ENCODE results near the gene ANKRD10.

Gene ANKRD10

DNA sequence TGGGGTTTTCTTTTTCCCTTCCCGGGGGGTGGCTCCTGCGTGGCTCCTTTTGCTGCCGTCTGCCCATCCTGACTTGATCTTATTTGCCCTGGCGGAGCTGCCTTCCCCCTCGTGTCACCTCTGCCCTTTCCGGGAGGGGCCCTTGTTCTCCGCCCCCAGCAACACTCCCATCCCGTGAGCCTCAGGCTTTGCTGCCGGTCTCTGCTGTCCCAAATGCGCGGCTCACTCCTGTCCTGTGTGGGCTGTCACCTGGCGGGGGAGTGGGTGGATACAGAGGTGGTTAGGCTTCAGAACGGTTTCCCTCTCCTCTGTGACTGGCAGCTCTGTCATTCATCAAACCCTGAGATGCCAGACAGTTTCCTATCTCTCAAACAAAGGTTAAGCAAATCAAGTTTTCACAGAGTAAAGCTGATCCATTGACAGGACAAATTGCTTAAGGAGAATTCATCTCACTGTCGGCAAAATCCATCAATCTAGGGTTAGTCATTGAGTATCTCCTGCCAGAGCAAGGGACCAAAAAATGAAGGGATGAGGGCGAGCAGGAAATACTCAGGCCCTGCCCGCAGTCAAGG lies 84.0 kb downstream of the ANKRD10 start:
- no peak for DNase-seq (ENCODE audit: low read depth)

DNA sequence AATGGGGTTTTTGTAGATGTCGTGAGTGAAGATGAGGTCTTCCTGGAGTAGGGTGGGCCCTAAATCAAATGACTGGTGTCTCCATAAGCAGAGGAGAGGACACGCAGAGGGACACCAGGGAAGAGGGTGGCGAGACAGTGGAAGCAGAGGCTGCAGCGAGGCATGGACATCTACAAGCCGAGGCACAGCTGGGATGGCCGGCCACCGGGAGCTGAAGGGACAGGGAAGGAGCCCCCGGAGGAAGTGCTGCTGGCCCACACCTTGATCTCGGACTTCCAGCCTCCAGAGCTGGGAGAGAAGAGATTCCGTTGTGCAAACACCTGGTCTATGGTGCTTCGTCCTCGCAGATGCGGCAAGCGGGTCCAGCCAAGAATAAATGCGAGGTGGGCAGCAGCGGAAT lies 84.5 kb downstream of the ANKRD10 start:
- DNase-seq (ENCODE audit: low read depth) = no peak

DNA sequence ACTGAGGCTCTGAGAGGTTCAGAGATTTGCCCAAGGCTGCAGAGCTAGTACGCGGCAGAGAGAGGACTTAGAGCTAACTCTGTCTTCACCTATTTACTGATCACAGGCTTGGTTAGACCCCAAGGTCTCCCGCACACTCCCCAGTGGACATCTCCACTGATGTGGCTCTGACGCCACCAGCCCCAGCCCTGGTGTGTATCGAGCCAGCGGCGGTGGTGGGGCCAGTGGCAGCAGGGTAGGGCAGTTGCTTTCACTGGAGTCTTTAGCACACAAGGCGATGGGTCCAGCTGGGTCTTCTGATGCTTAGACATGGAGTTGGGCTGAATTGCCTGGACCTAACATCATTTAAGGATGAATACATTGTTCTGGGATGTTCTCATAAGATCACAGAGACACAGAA lies 85.4 kb downstream of the ANKRD10 start:
- no peak for DNase-seq (ENCODE audit: low read depth)

DNA sequence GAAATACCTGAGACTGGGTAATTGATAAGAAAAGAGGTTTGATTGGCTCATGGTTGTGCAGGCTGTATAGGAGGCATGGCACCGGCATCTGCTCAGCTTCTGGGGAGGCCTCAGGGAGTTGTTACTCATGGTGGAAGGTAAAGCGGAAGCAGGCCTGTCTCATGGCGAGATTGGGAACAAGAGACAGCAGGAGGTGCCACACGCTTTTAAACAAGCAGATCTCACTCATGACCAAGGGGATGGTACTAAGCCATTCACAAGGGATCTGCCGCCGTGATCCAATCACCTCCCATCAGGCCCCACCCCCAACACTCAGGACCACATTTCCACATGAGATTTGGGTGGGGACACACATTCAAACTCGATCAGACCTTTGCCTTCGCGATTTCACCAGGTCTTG lies 86.2 kb downstream of the ANKRD10 start:
- DNase-seq (ENCODE audit: low read depth) = no peak
